Activated naive CD4-positive, alpha-beta T cell treated with anti-CD3 and anti-CD28 coated beads, Interleukin-2, amount 50 U/mL, for 24 hours (primary cell): ENCODE results near the gene CCNL2.
A peak's percentile ranks its signal among the peaks of the same experiment; 100 is the strongest.
"Not testable (repeated sequence)": the region's sequence is repeated elsewhere in the genome, so short reads cannot be mapped to it uniquely, and the experiment has no call there.

Experiments used
- H3K27ac Mint-ChIP-seq: one replicate; pipeline ENCODE4 v1.8.0; 2021; ENCODE audit warnings: mild to moderate bottlenecking, mixed read lengths
- H3K27me3 Mint-ChIP-seq: one replicate; pipeline ENCODE4 v1.8.0; 2021; ENCODE audit warnings: mixed read lengths
- H3K36me3 Mint-ChIP-seq: one replicate; pipeline ENCODE4 v1.8.0; 2021; ENCODE audit warnings: mixed read lengths
- H3K4me1 Mint-ChIP-seq: one replicate; pipeline ENCODE4 v1.8.0; 2021; ENCODE audit warnings: mixed read lengths
- H3K4me3 Mint-ChIP-seq: one replicate; pipeline ENCODE4 v1.8.0; 2021; ENCODE audit warnings: mild to moderate bottlenecking, mixed read lengths
- H3K9me3 Mint-ChIP-seq: one replicate; pipeline ENCODE4 v1.8.0; 2021; ENCODE audit warnings: mixed read lengths

CCNL2 gene

DNA sequence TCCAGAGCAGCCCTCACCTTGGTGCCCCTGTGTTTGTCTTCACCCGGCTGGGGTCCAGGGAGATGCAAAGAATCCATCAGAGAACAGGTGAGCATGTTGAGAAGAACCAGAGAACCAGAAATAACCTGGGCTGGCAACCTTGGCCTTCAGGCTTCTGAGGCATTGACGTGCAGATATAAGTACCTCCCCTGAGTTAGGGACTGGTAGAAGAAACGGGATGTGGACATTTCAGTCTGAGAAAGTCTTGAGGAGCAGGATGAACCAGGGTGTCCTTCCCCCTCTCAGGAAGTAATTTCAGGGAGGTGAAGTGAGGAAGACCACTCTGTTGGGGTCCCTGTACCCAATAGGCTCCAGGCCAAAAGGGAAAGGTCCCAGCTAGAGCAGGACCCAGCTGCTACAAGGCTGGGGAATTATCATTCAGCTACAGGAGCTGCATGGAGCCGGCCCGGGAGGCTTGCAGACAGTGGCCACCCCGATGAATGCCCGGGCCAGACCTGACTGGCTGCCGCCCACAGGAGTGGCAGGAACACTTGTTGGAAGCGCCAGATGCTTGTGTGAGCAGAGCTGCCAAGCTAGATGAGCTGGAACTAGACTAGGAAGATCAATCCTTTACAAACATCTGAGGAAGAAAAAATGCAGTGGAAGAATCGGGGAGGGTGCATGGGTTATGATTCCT, 22.4 kb downstream of the CCNL2 start:
- H3K27ac Mint-ChIP-seq, result peak overlapping the region; percentile 59
- H3K4me1 Mint-ChIP-seq, result peaks cover 13% of the 10 kb centered on the region
- no peaks in the 10 kb centered on the region for H3K9me3 Mint-ChIP-seq
- peak overlapping the region; percentile 93 for H3K4me3 Mint-ChIP-seq
- H3K36me3 Mint-ChIP-seq, result no peaks in the 10 kb centered on the region
- no peaks in the 10 kb centered on the region for H3K27me3 Mint-ChIP-seq

- Mint-ChIP-seq H3K9me3 (no peaks in the 10 kb centered on the region), H3K4me1 (peaks cover 16% of the 10 kb centered on the region), H3K36me3 (no peaks in the 10 kb centered on the region), H3K27me3 (no peaks in the 10 kb centered on the region), H3K4me3 (peak within 1 kb of the TSS; percentile 93), H3K27ac (peak within 1 kb of the TSS; percentile 98)
Observed at GRCh38 chr1:1374929-1375662, 24.0 kb downstream of the CCNL2 start, which contains the start of gene AURKAIP1. AURKAIP1 (minus strand) TSS chr1:1375207; CDS start chr1:1374756, 451 bp downstream.

- Mint-ChIP-seq H3K27ac (no peak overlapping the region), H3K4me3 (peak overlapping the region; percentile 93), H3K27me3 (no peaks in the 10 kb centered on the region), H3K4me1 (peaks cover 17% of the 10 kb centered on the region), H3K36me3 (no peaks in the 10 kb centered on the region), H3K9me3 (no peaks in the 10 kb centered on the region)
Observed at GRCh38 chr1:1374589-1374928, 24.6 kb downstream of the CCNL2 start.

GRCh38 chr1:1373815-1374588, 25.1 kb downstream of the CCNL2 start:
- H3K36me3 Mint-ChIP-seq, result no peaks in the 10 kb centered on the region
- H3K27ac Mint-ChIP-seq, result peak overlapping the region; percentile 30
- H3K4me3 Mint-ChIP-seq, result peak overlapping the region; percentile 93
- no peaks in the 10 kb centered on the region for H3K9me3 Mint-ChIP-seq
- H3K4me1 Mint-ChIP-seq, result peaks cover 17% of the 10 kb centered on the region
- H3K27me3 Mint-ChIP-seq, result no peaks in the 10 kb centered on the region

DNA sequence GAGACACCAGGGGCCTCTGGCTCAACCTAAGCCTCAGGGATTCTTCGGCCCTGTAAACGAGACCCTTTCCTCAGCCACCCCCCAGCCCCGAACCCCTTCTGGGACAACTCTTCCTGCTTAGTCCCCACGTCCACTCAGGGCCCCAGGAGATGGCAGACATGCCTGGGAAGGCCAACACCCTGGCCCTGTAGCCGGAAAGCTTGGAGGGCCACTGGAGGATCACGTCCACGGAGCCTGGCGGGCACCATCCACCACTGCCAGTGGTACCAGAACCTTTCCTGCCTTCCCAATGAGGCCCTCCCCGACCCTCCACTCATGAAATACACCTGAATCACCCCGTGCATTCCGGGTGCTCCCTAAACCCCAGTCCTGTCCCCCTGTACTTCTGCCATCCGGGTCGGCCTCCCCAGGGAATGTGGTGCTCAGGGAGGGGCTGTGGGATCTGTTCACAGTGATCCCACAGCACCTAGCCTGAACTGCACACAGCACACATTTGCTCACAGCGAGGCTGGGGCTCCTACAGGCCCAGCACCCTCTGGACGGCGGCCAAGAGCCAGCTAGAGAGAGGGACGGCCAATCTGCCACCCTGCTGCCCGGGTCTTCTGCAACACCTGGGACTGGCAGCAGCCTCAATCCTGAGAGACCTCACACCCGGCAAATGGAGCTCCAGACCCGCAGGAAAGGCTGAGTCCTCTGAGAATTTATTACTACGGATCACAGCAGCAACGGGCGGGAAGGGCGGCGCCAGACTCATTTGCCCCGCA, 25.9 kb downstream of the CCNL2 start:
- Mint-ChIP-seq H3K9me3 (no peaks in the 10 kb centered on the region), H3K4me3 (peak overlapping the region; percentile 93), H3K4me1 (peaks cover 17% of the 10 kb centered on the region), H3K36me3 (no peaks in the 10 kb centered on the region), H3K27ac (no peak overlapping the region), H3K27me3 (no peaks in the 10 kb centered on the region)

DNA sequence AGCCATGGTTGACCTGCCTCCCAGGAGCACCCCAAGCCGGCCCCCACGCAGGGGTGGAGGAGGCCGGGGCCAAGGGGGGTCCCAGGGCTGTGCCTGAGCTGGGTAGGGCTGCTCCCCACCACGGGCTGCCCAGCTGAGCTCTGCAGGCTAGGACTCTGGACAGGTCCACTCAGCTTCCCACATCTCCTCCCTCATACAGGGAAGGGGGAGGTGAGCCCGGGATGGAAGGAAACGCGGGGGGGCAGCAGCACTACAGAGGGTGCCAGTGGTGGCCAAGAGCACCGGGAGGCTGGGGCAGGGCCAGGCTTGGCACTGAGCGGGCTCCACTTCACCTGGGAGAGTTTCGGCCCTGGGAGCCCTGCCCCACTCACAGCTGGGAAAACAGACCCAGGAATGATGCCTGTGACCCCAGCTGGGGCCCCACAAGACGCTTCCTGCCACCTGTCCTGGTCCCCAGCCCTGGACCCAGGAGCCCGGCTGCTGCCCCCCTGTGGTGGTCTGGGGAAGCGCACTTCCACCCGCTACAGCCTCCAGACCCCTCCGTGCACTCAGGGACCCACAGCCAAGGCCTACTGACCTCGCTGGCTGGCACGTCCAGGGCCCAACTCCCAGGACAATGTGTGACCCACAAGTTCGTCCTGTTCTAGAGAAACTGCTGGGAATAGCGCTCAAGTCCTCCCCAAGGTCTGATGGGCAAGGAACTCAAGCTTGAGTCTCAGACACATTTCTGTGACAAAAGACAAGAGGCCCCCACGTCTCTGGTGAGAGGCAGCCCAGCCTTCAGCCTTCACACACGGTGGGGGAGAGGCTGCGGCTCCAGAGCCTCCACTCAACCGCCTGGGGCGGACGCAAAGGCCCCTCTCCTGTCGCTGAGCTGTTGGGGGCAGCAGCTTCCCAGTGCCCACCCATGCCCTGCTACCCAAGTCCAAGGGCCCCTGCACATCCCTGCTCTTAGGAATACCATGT, 27.1 kb downstream of the CCNL2 start:
- peak overlapping the region; percentile 68 for H3K4me3 Mint-ChIP-seq
- H3K36me3 Mint-ChIP-seq, result no peaks in the 10 kb centered on the region
- no peak overlapping the region for H3K27ac Mint-ChIP-seq
- H3K9me3 Mint-ChIP-seq, result no peaks in the 10 kb centered on the region
- peaks cover 17% of the 10 kb centered on the region for H3K4me1 Mint-ChIP-seq
- H3K27me3 Mint-ChIP-seq, result no peaks in the 10 kb centered on the region

- peaks cover 17% of the 10 kb centered on the region for H3K4me1 Mint-ChIP-seq
- no peaks in the 10 kb centered on the region for H3K36me3 Mint-ChIP-seq
- no peak overlapping the region for H3K27ac Mint-ChIP-seq
- H3K4me3 Mint-ChIP-seq, result no peak overlapping the region
- no peaks in the 10 kb centered on the region for H3K9me3 Mint-ChIP-seq
- H3K27me3 Mint-ChIP-seq, result no peaks in the 10 kb centered on the region
Observed at GRCh38 chr1:1371364-1371745, 27.8 kb downstream of the CCNL2 start.

DNA sequence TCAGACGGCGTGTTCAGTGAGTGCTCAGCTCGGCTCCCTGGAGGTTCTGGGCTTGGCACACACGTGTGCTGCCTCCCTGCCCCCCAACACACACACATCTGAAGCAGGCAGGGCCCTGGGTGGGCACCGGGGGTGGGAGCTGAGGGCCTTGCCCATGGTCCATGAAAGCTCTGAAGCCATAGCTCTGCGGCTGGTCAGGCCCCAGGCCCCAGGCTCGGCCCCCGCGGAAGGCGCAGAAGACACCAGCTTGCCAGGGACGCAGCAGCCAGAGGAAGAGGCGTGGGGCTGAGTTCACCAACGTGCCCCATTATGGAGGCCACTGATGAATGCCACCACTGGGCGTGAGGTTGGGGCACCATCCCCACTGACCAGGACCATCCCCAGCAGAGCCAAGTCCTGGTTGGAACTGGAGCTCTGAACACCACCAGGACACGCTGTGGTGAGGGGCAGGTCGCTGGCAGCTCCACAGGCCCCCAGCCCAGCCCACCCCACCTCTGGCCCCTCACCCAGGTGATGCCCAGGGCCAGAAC, 28.3 kb downstream of the CCNL2 start:
- Mint-ChIP-seq H3K4me1 (peaks cover 17% of the 10 kb centered on the region), H3K27me3 (no peaks in the 10 kb centered on the region), H3K27ac (no peak overlapping the region), H3K4me3 (no peak overlapping the region), H3K9me3 (no peaks in the 10 kb centered on the region), H3K36me3 (no peaks in the 10 kb centered on the region)

DNA sequence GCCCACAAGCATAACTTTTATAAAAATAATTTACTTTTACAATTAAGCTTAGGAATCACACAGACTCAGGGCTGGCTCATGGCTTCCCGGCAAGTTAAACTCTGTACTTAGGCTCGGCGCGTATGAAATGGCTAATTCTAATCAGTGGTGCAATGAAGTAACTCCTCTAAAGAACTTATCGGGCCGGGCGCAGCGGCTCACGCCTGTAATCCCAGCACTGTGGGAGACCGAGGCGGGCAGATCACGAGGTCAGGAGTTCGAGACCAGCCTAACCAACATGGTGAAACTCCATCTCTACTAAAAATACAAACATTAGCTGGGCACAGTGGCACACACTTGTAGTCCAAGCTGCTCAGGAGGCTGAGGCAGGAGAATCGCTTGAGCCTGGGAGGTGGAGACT, 29.0 kb downstream of the CCNL2 start:
- peaks cover 14% of the 10 kb centered on the region for H3K4me1 Mint-ChIP-seq
- H3K27ac Mint-ChIP-seq, H3K9me3 Mint-ChIP-seq, H3K36me3 Mint-ChIP-seq, H3K4me3 Mint-ChIP-seq, H3K27me3 Mint-ChIP-seq: not testable (repeated sequence)

GRCh38 chr1:1367315-1367714, 31.8 kb downstream of the CCNL2 start:
- Mint-ChIP-seq H3K27me3 (no peaks in the 10 kb centered on the region), H3K36me3 (no peaks in the 10 kb centered on the region), H3K9me3 (no peaks in the 10 kb centered on the region), H3K4me3 (no peak overlapping the region), H3K4me1 (peaks cover 8% of the 10 kb centered on the region), H3K27ac (no peak overlapping the region)

DNA sequence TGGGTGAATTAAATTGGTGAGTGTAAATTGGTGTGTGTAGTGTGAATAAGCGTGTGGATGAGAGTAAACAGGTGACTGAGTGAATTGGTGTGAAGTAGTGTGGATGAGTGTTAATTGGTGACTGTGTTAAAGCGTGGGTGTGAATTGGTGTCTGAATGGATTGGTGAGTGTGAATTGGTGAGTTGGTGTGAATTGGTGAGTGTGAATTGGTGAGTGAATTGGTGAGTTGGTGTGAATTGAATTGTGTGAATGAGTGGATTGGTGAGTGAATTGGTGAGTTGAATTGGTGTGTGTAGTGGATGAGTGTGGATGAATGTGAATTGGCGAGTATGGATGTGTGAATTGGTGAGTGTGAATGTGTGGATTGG, 32.5 kb downstream of the CCNL2 start:
- Mint-ChIP-seq H3K9me3 (no peaks in the 10 kb centered on the region), H3K4me1 (peaks cover 5% of the 10 kb centered on the region), H3K27me3 (no peaks in the 10 kb centered on the region), H3K27ac (no peak overlapping the region), H3K36me3 (no peaks in the 10 kb centered on the region), H3K4me3 (no peak overlapping the region)

- Mint-ChIP-seq H3K27ac (no peak overlapping the region), H3K4me1 (peaks cover 5% of the 10 kb centered on the region), H3K27me3 (no peaks in the 10 kb centered on the region), H3K36me3 (no peaks in the 10 kb centered on the region), H3K9me3 (no peaks in the 10 kb centered on the region), H3K4me3 (no peak overlapping the region)
Observed at GRCh38 chr1:1365875-1366698, 33.0 kb downstream of the CCNL2 start.

DNA sequence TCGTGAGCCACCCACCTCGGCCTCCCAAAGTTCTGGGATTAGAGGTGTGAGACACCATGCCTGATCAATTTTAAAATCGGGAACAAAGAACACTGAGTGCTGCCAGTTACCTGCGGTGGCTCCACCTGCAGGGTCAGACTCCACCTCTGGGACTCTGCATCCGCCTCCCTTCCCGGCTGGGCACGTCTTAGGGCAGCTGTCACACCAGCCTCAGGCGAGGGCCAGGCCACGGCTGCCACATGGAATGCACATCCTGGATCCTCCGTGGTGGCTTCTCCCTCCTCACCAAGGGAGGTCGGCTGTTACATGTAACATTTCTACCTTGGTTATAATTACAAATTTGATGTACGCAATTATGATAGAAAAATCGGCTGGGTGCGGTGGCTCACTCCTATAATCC, 34.9 kb downstream of the CCNL2 start:
- Mint-ChIP-seq H3K36me3 (no peaks in the 10 kb centered on the region), H3K27ac (no peak overlapping the region), H3K9me3 (no peaks in the 10 kb centered on the region), H3K4me3 (no peak overlapping the region), H3K27me3 (no peaks in the 10 kb centered on the region), H3K4me1 (peaks cover 2% of the 10 kb centered on the region)

DNA sequence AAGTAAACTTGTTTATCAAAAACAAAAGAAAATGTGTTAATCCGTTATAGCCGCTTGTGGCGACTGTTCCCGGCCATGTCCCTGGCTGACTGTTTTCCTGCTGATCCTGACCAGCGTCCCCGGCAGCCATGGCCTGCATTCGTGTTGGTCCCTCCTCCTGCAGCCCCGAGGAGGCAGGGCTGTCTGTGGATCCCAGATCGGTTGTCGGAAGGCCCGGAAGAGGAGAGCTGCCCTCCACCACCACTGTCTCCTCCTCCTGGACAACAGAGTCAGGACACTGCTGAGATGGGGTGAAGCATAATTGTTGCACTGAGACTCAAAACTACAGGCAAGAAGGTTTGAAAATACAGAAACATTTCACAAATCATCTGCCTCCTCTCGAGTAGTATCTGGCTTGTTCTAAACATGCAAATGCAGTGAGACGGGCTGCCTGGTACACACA, 37.1 kb downstream of the CCNL2 start:
- H3K4me1 Mint-ChIP-seq, result peaks cover 7% of the 10 kb centered on the region
- H3K36me3 Mint-ChIP-seq, result no peaks in the 10 kb centered on the region
- no peak overlapping the region for H3K4me3 Mint-ChIP-seq
- no peaks in the 10 kb centered on the region for H3K9me3 Mint-ChIP-seq
- H3K27ac Mint-ChIP-seq, result no peak overlapping the region
- peaks cover 3% of the 10 kb centered on the region for H3K27me3 Mint-ChIP-seq
